GM18951 (cell line): ENCODE measurements around the gene OPALIN.

ENCODE experiments used
- POLR2A ChIP-seq: IDR thresholded peaks from 4 replicates; pipeline ENCODE4 v1.6.1; 2011; ENCODE audit warnings: mild to moderate bottlenecking; ENCODE audit not compliant: insufficient read length, insufficient read depth; ENCODE audit errors: extremely low read depth
- in situ Hi-C: fragments of 300-500 bp; cut with MboI; formaldehyde crosslinking; loops from one replicate; pipeline ENCODE4 v1.12.0; 2022; ENCODE audit warnings: low sequenced_read_pairs, mixed read lengths, inconsistent platforms; ENCODE audit not compliant: unreplicated experiment

OPALIN gene

GRCh38 chr10:96387161-96387560 lies 28.4 kb upstream of the OPALIN start:
- in situ Hi-C loops, result no loop called here
- TF ChIP-seq POLR2A, result no peak

DNA sequence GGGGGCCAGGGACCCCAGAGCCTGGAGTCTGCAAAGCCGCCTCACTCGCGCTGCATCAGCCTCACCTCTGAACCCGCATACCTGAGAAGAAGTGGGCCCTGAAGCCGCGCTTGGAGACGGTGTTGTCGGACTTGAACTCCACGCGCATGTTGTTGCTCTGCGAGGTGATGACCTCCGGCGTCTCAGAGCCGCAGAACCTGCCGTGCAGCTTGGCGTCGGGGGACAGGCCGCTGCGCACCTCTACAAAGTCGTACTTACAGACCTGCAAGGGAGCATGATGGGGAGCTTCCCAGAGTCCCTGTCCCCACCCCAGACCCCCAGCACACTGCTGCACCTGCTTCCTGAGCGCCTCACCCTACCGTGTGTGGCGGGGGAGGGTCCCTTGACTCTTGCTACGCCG lies 25.7 kb upstream of the OPALIN start:
- in situ Hi-C loops, result no loop called here
- no peak for TF ChIP-seq POLR2A

- no peak for TF ChIP-seq POLR2A
- in situ Hi-C loops, result no loop called here
Measured at GRCh38 chr10:96380821-96381220, 22.0 kb upstream of the OPALIN start.

DNA sequence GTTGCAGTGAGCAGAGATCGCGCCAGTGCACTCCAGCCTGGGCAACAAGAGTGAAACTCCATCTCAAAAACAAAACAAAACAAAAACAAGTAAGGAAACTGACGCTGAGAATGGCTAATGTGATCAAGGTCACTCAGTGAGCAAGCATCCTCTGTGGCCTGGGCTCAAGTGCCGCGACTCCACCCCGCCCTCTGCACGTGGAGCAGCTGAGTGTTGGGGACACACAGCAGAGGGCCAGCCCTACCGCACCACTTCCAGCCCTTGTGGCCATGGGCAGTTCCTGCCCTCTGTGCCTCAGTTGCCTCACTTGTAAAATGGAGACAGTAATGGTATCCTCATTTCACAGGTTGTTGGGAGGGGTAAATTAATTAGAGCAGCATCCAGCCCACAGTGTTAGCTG lies 21.0 kb upstream of the OPALIN start:
- in situ Hi-C loops, result no loop called here
- no peak for TF ChIP-seq POLR2A

- TF ChIP-seq POLR2A, result no peak
- in situ Hi-C loops, result no loop called here
Measured at GRCh38 chr10:96378741-96379140, 19.9 kb upstream of the OPALIN start.

DNA sequence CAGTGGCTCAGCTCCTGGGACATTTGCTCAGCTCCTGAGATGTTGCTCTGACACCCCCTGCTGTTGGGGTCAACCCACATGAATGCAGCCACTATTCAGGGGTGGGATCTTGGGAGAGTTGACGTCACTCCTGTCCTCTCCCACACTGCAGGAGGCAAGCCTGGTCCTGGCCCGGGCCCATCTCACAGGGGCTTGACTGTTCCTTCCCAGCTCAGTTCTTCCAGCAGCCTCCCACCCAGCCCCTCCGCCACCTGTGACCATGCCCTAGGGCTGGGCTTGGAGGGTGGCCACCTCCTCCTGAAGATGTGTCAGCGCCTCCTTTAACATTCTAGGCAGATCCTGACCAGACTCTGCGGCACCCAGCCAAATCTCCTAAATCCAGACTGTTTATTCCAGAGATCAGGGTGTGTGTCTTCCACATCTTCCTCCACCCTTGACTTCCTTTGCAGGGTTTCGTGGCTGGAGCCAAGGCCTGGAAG lies 19.1 kb upstream of the OPALIN start:
- in situ Hi-C loops, result no loop called here
- no peak for TF ChIP-seq POLR2A

GRCh38 chr10:96376483-96376882 lies 17.7 kb upstream of the OPALIN start:
- in situ Hi-C loops, result no loop called here
- TF ChIP-seq POLR2A, result no peak

DNA sequence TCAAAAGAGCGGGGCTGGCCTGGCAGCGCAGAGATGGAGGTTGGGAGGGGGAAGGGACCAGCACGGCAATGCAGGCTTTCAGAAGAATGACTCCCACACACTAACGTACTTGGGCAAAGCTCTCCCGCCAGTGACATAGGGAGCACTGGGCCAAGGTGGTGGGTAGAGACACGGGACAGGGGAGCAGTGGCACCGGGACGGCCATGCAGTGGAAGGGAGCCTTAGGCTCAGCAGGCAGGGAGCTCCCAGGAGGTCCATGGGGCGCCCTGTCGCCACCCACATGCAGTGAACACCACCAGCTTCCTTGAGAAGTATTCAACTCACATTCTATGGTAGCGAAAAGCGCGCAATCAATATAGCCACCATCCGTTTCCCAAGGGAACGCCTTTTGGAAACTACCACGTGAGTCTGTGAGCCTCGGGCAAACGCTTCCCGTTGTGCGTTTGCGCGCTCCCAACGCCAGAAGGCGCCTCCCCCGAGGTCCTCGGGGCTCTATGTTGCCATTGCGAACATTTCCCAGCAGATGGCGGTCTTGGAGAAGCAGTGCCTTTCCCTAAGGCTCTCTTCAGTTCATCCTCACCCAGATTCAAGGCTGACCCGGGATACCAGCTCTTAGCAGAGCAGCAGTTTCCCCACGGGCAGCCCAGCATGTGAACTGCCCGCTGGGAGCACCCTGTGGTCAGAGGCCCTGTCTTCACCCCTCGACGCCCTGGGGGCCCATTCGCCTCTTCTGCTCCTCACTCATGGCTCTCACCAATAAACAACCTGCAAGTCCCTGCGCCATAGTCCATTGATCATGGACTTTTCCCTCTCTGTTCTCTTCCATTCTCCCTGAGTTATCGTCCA lies 16.4 kb upstream of the OPALIN start:
- TF ChIP-seq POLR2A, result no peak
- in situ Hi-C loops, result no loop called here

- TF ChIP-seq POLR2A, result no peak
- in situ Hi-C loops, result no loop called here
Measured at GRCh38 chr10:96374639-96374984, 15.8 kb upstream of the OPALIN start.

- TF ChIP-seq POLR2A, result no peak
- in situ Hi-C loops, result no loop called here
Measured at GRCh38 chr10:96374004-96374403, 15.2 kb upstream of the OPALIN start.

DNA sequence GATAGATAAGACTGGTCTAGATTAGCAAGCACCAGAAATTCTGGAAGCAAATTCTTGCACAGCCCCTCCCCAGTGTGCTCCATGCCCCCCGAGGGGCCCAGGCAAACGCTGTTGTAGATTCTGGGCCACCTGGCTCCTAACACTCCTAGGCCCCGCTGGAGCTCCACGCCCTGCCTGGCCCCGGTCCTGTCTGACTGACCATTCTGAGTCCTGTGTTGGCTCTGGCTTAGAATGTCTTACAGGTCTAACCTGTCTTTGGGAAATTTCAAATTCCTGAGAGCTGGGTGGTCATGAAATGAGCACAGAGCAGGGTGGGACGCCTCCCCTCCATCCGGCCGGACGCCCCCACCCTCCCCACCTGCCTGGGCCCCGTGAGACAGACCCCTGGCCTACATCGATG lies 12.6 kb upstream of the OPALIN start:
- in situ Hi-C loops, result no loop called here
- TF ChIP-seq POLR2A, result no peak

- in situ Hi-C loops, result no loop called here
- no peak for TF ChIP-seq POLR2A
Measured at GRCh38 chr10:96370584-96371157, 11.9 kb upstream of the OPALIN start.

GRCh38 chr10:96369890-96370583 lies 11.2 kb upstream of the OPALIN start:
- TF ChIP-seq POLR2A, result no peak
- in situ Hi-C loops, result no loop called here

GRCh38 chr10:96368971-96369370 lies 10.2 kb upstream of the OPALIN start:
- TF ChIP-seq POLR2A, result no peak
- in situ Hi-C loops, result no loop called here
